ENCODE data around the gene RHOC.

- no peak for TF ChIP-seq CTCF (IDR thresholded peaks at IDR 0.05; ENCODE audit: insufficient read depth, low read length)
- no peak for TF ChIP-seq REST (IDR thresholded peaks at IDR 0.05; ENCODE audit: insufficient replicate concordance, low read depth)
- no peak for TF ChIP-seq GABPA (IDR thresholded peaks at IDR 0.05; ENCODE audit: low read depth)
- no peak for TF ChIP-seq POLR2AphosphoS5 (IDR thresholded peaks at IDR 0.05; ENCODE audit: low read depth)
These were observed 4.3 kb downstream of the RHOC start for GRCh38 chr1:112702420-112703261.

Data from HL-60 (cell line).